HepG2 (cell line): ENCODE data around the gene FLAD1. TPM values are rescaled to one million over a fixed set of nuclear protein-coding genes. Genes with fewer than 3 reads are reported as not detected.
A peak's percentile ranks its signal among the peaks of the same experiment; 100 is the strongest.

ENCODE experiments used
- BORCS8-MEF2B ChIP-seq: sonication (generic); formaldehyde crosslinking; IDR thresholded peaks from 2 replicates; pipeline ENCODE4 v1.8.0; 2022; ENCODE audit warnings: mild to moderate bottlenecking, missing genetic modification reagents
- DNMT1 ChIP-seq: sonication (generic); formaldehyde crosslinking; IDR thresholded peaks from 2 replicates; pipeline ENCODE4 v1.5.1; 2020; ENCODE audit warnings: mild to moderate bottlenecking, missing genetic modification reagents
- ELK4 ChIP-seq: sonication (generic); formaldehyde crosslinking; IDR thresholded peaks from 2 replicates; pipeline ENCODE4 v1.9.0; 2021; ENCODE audit warnings: missing genetic modification reagents, borderline replicate concordance
- FIP1L1 ChIP-seq: fragments of 200-400 bp; formaldehyde crosslinking; IDR thresholded peaks from 2 replicates; pipeline ENCODE4 v1.6.1; 2018; ENCODE audit warnings: low read depth, mild to moderate bottlenecking, low read length, moderate library complexity, borderline replicate concordance; ENCODE audit not compliant: insufficient read depth
- IRF1 ChIP-seq: sonication (generic); formaldehyde crosslinking; IDR thresholded peaks from 2 replicates; pipeline ENCODE4 v1.4.0; 2020; ENCODE audit warnings: low read depth, mild to moderate bottlenecking, missing genetic modification reagents
- JDP2 ChIP-seq: sonication (generic); formaldehyde crosslinking; IDR thresholded peaks from 2 replicates; pipeline ENCODE4 v1.8.1; 2022; ENCODE audit warnings: missing genetic modification reagents, borderline replicate concordance
- KDM3A ChIP-seq: IDR thresholded peaks from 2 replicates; pipeline ENCODE4 v1.6.1; 2018; ENCODE audit warnings: low read depth, missing compliant biosample characterization
- NFYC ChIP-seq: IDR thresholded peaks from 2 replicates; pipeline ENCODE4 v1.6.1; 2016; ENCODE audit warnings: missing genetic modification reagents, missing compliant biosample characterization
- NR0B2 ChIP-seq: sonication (generic); formaldehyde crosslinking; IDR thresholded peaks from 2 replicates; pipeline ENCODE4 v1.4.0; 2020; ENCODE audit warnings: mild to moderate bottlenecking, missing genetic modification reagents
- RXRB ChIP-seq: IDR thresholded peaks from 2 replicates; pipeline ENCODE4 v1.6.1; 2016; ENCODE audit warnings: borderline replicate concordance, missing genetic modification reagents, missing compliant biosample characterization
- SALL2 ChIP-seq: sonication (generic); formaldehyde crosslinking; IDR thresholded peaks from 2 replicates; pipeline ENCODE4 v1.8.1; 2023; ENCODE audit warnings: mild to moderate bottlenecking, missing genetic modification reagents, inconsistent platforms
- SOX6 ChIP-seq, 2 experiments: fragments of 450-650 bp in 1 of 2; sonication (generic) in 1 of 2; formaldehyde crosslinking in 1 of 2; IDR thresholded peaks; 2 replicates each; pipeline versions ENCODE4 v1.4.0 to v1.6.1; 2017 to 2020; ENCODE audit warnings: antibody characterized with exemption in 1 of 2, mild to moderate bottlenecking in 1 of 2, missing genetic modification reagents in 1 of 2
- THAP8 ChIP-seq: sonication (generic); formaldehyde crosslinking; IDR thresholded peaks from 2 replicates; pipeline ENCODE4 v1.5.1; 2020; ENCODE audit warnings: missing genetic modification reagents, mild to moderate bottlenecking, borderline replicate concordance
- ZFAT ChIP-seq: sonication (generic); formaldehyde crosslinking; conservative IDR thresholded peaks from 2 replicates; pipeline ENCODE4 v1.8.1; 2023; ENCODE audit warnings: missing genetic modification reagents, inconsistent platforms
- ZFP62 ChIP-seq: sonication (generic); formaldehyde crosslinking; IDR thresholded peaks from 2 replicates; pipeline ENCODE4 v1.4.0; 2020; ENCODE audit warnings: missing genetic modification reagents
- ZNF235 ChIP-seq: sonication (generic); formaldehyde crosslinking; IDR thresholded peaks from 2 replicates; pipeline ENCODE4 v1.8.1; 2023; ENCODE audit warnings: mild to moderate bottlenecking, missing genetic modification reagents, borderline replicate concordance
- ZNF274 ChIP-seq: sonication (generic); formaldehyde crosslinking; IDR thresholded peaks from 2 replicates; pipeline ENCODE4 v1.5.1; 2020; ENCODE audit warnings: mild to moderate bottlenecking, missing genetic modification reagents
- ZNF496 ChIP-seq: sonication (generic); formaldehyde crosslinking; IDR thresholded peaks from 2 replicates; pipeline ENCODE4 v1.8.1; 2023; ENCODE audit warnings: mild to moderate bottlenecking, moderate library complexity, missing genetic modification reagents; ENCODE audit not compliant: insufficient replicate concordance
- ZNF609 ChIP-seq: sonication (generic); formaldehyde crosslinking; IDR thresholded peaks from 2 replicates; pipeline ENCODE4 v1.4.0; 2020; ENCODE audit warnings: mild to moderate bottlenecking, missing genetic modification reagents, borderline replicate concordance
- polyA plus RNA-seq, 8 experiments: library from polyadenylated mRNA; depleted of rRNA in 3 of 8; stranded (reverse) in 7 of 8; unstranded in 1 of 8; fragments of >200 nt; fragmentation: Illumina TruSeq in 4 of 8; extraction: Trizol in 4 of 8; gene quantifications; 2 replicates each; pipeline versions ENCODE4 v1.2.1 to v1.2.3, GENCODE V29; 2011 to 2016; ENCODE audit warnings: low read depth in 4 of 8, missing spikeins in 1 of 8, mixed read lengths in 1 of 8; ENCODE audit not compliant: insufficient read depth in 1 of 8
- total RNA-seq, 5 experiments: library from RNA; depleted of rRNA; stranded (reverse); fragments of >200 nt; fragmentation: Illumina TruSeq; extraction: Trizol; gene quantifications; 2 replicates each; pipeline ENCODE4 v1.2.3, GENCODE V29; 2016; ENCODE audit warnings: low read depth in 1 of 5

FLAD1 gene
- total and polyA plus RNA-seq, 2 of the 13 experiments (the other 11 are each of a cell fraction or from before 2014, with no cell fraction given): 25.9 to 32.8 TPM

- TF ChIP-seq JDP2 (CRISPR knock-in tag) (0 out of 2 replicates have a peak, but pooled peaks have one; percentile 58), SALL2 (CRISPR knock-in tag) (peak; percentile 98), DNMT1 (CRISPR knock-in tag) (peak; percentile 71; the same call in 1 of the 2 replicates), ZNF496 (CRISPR knock-in tag) (no peak), ZNF235 (CRISPR knock-in tag) (0 out of 2 replicates have a peak, but pooled peaks have one; percentile 26), ZNF274 (CRISPR knock-in tag) (no peak; the same call in none of the 2 replicates), ELK4 (CRISPR knock-in tag) (peak; percentile 85; the same call in 1 of the 2 replicates), THAP8 (peak; percentile 86; the same call in 1 of the 2 replicates), KDM3A (CRISPR knock-in tag) (peak; percentile 86; the same call in 1 of the 2 replicates), NFYC (no peak), RXRB (CRISPR knock-in tag) (peak; percentile 51), ZFAT (no peak), ZNF609 (CRISPR knock-in tag) (peak; percentile 68), SOX6 (IDR thresholded peaks at IDR 0.05) (no peak), SOX6 (CRISPR knock-in tag; IDR thresholded peaks at IDR 0.05) (0 out of 2 replicates have a peak, but pooled peaks have one; percentile 40), NR0B2 (CRISPR knock-in tag) (no peak), BORCS8-MEF2B (CRISPR knock-in tag) (peak; percentile 82), ZFP62 (CRISPR knock-in tag) (0 out of 2 replicates have a peak, but pooled peaks have one; percentile 52), FIP1L1 (no peak), IRF1 (CRISPR knock-in tag) (no peak; the same call in 1 of the 2 replicates)
These were observed 21.7 kb upstream of the FLAD1 start, which contains the start of gene PYGO2 (continued) for GRCh38 chr1:154961207-154962155.
